ENCODE data around the gene FAM222A. TPM values are rescaled to one million over a fixed set of nuclear protein-coding genes. Genes with fewer than 3 reads are reported as not detected.

Gene FAM222A
- total RNA-seq, 2 experiments from 2014 or later, result 0.76 to 1.0 TPM

- Mint-ChIP-seq H3K27me3 (peaks cover 1% of the 10 kb centered on the region), H3K27ac (no peak overlapping the region), H3K4me1 (ENCODE audit: low read depth) (no peaks in the 10 kb centered on the region), H3K36me3 (ENCODE audit: low read depth) (no peaks in the 10 kb centered on the region), H3K4me3 (no peak overlapping the region), H3K9me3 (no peaks in the 10 kb centered on the region)
- TF ChIP-seq CTCF (IDR thresholded peaks at IDR 0.05), result no peak
- intact Hi-C loops (cut with micrococcal nuclease), result no loop called here
- ChIA-PET POLR2A (no interaction called here), CTCF (interaction anchor here (1.1 to 1.7 kb wide), 2 partner anchors 10 to 30 kb away, joined by 4 to 5 read pairs; no protein-coding TSS in a partner anchor)
- DNase-seq (no peak), ATAC-seq (no peak)
These were observed 102.4 kb downstream of the FAM222A start for GRCh38 chr12:109815757-109816617.

- POLR2A ChIA-PET, result no interaction called here
These were observed 103.2 kb downstream of the FAM222A start for GRCh38 chr12:109816870-109817269.

GRCh38 chr12:109817627-109818231 lies 104.1 kb downstream of the FAM222A start:
- no peaks in the 10 kb centered on the region for H3K4me1 Mint-ChIP-seq (ENCODE audit: low read depth)
- no peak overlapping the region for H3K4me3 Mint-ChIP-seq
- H3K36me3 Mint-ChIP-seq (ENCODE audit: low read depth), result no peaks in the 10 kb centered on the region
- ChIA-PET CTCF (interaction anchor here (1.1 kb wide), 1 partner anchor 28 kb away, joined by 3 read pairs; no protein-coding TSS in a partner anchor), POLR2A (no interaction called here)
- H3K27ac Mint-ChIP-seq, result no peak overlapping the region
- peaks cover 1% of the 10 kb centered on the region for H3K27me3 Mint-ChIP-seq
- H3K9me3 Mint-ChIP-seq, result no peaks in the 10 kb centered on the region
- no peak for TF ChIP-seq CTCF (IDR thresholded peaks at IDR 0.05)
- DNase-seq (no peak), ATAC-seq (no peak)
- intact Hi-C loops (cut with micrococcal nuclease), result no loop called here

More at GRCh38 chr12:109816870-109817269, 103.2 kb downstream of the FAM222A start:
- CTCF ChIA-PET, result no interaction called here
- H3K9me3 Mint-ChIP-seq, result no peaks in the 10 kb centered on the region
- H3K27ac Mint-ChIP-seq, result no peak overlapping the region
- H3K4me1 Mint-ChIP-seq (ENCODE audit: low read depth), result no peaks in the 10 kb centered on the region
- no peak for DNase-seq
- H3K36me3 Mint-ChIP-seq (ENCODE audit: low read depth), result no peaks in the 10 kb centered on the region
- ATAC-seq, result no peak
- intact Hi-C loops (cut with micrococcal nuclease), result no loop called here
- TF ChIP-seq CTCF (IDR thresholded peaks at IDR 0.05), result no peak
- no peak overlapping the region for H3K4me3 Mint-ChIP-seq
- peaks cover 1% of the 10 kb centered on the region for H3K27me3 Mint-ChIP-seq

GRCh38 chr12:109818253-109818652 lies 104.6 kb downstream of the FAM222A start:
- Mint-ChIP-seq H3K4me1 (ENCODE audit: low read depth) (no peaks in the 10 kb centered on the region), H3K27me3 (peaks cover 1% of the 10 kb centered on the region), H3K4me3 (no peak overlapping the region), H3K36me3 (ENCODE audit: low read depth) (no peaks in the 10 kb centered on the region), H3K27ac (no peak overlapping the region), H3K9me3 (no peaks in the 10 kb centered on the region)
- no peak for TF ChIP-seq CTCF (IDR thresholded peaks at IDR 0.05)
- POLR2A ChIA-PET, result no interaction called here
- intact Hi-C loops (cut with micrococcal nuclease), result no loop called here
- DNase-seq, result no peak
- no peak for ATAC-seq
- CTCF ChIA-PET, result interaction anchor here (1.1 kb wide), 1 partner anchor 27 kb away, joined by 3 read pairs; no protein-coding TSS in a partner anchor

All from activated CD8-positive, alpha-beta T cell treated with anti-CD3 and anti-CD28 coated beads for 36 hours (primary cell).